ENCODE measurements around the gene BLTP2.

Gene BLTP2

GRCh38 chr17:28598389-28598788, 46.6 kb downstream of the BLTP2 start:
- DNase-seq: peak; percentile 43

GRCh38 chr17:28597606-28598383, 47.2 kb downstream of the BLTP2 start:
- DNase-seq: peak; percentile 3

All from NCI-H1105 (cell line).